ENCODE measurements around the gene COL5A3.
"Not testable (repeated sequence)": the region's sequence is repeated elsewhere in the genome, so short reads cannot be mapped to it uniquely, and the experiment has no call there.

Gene COL5A3

DNA sequence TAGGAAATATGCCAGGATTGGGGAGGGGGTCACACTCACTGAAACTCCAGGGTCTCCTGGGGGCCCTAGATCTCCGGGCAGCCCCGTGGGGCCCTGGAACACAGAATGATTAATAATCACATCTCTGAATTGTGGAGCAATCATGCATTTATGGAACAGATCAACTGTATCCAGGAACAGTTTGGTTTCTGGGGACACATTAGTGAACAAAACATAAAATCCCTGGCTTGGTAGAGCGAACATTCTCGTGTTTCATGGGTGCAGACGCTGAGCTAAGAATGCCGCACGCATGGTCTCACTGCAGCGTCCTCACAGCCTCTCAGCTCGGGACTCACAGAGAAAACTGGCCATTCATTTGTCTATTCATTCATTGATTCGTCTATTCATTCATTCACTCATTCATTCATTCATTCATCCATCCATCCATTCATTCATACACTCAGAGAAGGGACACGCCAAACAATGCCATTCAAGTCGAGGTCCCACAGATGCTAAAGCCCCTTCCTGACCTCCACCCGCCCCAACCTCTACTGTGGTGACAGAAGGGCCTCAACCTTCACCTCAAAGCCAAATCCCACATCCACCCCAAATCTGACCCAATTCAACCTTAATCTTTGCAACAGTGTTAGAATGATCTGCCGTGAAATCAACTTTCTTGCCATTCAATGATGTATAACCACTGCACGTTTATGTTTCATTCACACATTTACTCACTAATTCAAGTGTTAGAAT is 39.0 kb downstream of the COL5A3 start:
- DNase-seq (ENCODE audit: low spot score), result no peak

DNA sequence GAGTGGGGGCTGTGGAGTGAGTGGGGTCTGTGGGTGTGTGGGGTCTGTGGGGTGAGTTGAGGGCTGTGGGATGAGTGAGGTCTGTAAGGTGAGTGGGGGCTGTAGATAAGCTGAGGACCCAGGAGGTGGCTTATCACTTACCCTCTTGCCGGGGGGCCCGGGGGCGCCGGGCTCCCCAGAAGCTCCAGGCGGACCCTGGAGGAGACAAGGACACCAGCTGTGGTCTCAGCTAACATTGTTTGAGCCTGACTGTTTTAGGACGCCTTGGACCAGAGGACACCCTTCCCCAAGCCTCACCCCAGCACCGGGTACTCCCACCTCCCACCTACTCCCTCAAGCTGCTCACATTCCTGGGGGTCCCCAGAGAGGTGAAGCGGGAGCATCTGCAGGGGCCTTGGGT is 39.8 kb downstream of the COL5A3 start:
- no peak for DNase-seq (ENCODE audit: low spot score)

DNA sequence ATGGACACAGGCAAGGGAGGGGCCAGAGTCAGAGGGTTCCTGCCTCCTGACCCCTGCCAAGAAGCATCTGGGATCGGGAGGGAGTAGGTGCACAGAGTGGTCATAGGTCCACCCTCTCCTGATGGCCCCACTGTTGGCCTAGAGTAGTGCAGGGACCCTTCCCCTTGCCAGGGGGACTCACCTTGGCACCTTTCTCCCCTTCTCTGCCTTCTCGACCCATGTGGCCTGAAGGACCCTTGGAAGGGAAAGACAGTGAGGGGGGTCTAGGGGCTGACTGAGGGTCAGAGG is 40.7 kb downstream of the COL5A3 start:
- no peak for DNase-seq (ENCODE audit: low spot score)

DNA sequence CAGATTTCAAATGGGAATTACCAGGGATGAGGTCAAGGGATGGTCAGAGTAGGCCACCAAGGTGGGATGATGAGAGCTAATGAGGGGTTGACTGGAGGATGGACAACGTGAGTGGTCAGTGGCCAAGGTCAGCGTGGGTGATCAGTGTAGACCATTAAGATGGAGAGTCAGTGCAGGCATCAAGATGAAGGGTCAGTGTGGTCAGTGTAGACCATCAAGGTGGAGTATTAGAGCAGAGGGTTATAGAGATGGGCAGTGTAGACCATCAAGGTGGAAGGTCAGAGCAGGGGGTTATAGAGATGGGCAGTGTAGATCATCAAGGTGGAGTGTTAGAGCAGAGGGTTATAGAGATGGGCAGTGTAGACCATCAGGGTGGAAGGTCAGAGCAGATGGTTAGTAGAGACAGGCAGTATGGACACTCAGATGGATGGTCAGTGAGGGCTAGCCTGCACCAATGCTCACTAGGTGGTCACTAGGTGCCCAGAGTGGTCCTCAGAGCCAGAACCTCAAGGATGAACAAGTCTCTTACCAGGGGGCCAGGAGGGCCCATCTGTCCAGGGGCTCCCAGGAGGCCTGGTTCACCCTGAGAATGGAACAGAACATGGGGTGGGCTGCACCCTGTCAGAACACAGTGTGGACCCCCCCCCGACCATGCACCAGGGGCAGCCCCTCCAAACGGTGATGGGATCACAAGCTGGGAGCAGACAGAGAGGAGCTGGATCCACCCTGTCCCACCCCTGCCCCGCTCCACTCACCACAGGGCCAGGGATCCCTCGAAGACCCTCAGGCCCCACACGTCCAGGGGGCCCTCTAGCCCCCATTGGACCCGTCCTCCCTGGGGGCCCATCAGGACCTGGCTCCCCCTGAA is 41.2 kb downstream of the COL5A3 start:
- DNase-seq (ENCODE audit: low spot score), result no peak

DNA sequence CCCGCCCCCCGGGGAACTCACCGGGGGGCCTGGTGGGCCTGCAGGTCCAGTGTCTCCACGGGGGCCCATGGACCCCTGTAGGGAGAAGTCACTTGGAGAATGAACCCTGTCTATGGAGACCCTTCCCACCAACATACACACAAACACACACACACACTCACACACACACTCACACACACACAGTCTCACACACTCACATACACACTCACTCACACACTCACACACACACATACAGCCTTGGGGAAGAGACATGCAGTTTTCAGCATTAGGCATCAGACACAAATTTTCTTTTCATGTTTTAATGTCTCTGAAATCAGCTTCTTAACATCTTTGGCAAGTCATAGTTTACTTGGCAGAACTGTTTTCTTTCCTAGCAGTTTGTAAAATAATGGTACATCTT is 43.0 kb downstream of the COL5A3 start:
- no peak for DNase-seq (ENCODE audit: low spot score)

DNA sequence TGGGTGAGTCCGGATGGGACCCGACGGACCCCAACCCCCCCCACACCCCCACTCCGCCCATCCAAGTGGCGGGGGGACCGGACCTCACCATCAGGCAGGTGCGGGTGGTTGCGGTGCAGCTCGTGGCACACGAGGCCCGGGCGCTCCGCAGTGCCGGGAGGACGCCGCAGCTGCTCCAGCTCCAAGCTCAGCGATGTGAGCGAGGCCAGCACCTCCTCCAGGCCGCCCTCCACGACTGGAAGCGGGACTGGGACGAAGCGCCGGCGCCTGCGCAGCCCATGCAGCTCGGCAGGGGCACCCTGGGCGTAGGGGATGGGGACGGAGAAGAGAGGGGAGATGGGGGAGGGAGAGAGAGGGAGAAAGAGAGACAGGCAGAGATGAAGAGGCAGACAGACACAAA is 43.9 kb downstream of the COL5A3 start:
- no peak for DNase-seq (ENCODE audit: low spot score)

DNA sequence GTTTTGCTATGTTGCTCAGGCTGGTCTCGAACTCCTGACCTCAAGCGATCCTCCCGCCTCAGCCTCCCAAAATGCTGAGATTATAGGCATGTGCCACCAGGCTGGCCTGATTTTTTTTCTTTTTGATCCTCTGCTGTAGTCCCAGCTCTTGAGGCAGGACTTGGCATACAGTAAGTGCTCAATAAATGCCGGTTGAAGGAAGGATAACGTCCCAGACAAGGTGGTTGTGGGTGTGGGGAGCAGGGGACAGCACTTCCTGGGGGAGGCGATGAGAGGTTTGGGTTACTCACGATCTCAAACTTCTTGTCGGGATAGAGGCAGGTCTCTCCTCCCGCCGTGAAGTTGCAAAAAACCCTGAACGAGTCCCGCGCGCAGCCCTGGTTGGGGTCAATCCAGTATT is 44.3 kb downstream of the COL5A3 start:
- DNase-seq (ENCODE audit: low spot score), result no peak

DNA sequence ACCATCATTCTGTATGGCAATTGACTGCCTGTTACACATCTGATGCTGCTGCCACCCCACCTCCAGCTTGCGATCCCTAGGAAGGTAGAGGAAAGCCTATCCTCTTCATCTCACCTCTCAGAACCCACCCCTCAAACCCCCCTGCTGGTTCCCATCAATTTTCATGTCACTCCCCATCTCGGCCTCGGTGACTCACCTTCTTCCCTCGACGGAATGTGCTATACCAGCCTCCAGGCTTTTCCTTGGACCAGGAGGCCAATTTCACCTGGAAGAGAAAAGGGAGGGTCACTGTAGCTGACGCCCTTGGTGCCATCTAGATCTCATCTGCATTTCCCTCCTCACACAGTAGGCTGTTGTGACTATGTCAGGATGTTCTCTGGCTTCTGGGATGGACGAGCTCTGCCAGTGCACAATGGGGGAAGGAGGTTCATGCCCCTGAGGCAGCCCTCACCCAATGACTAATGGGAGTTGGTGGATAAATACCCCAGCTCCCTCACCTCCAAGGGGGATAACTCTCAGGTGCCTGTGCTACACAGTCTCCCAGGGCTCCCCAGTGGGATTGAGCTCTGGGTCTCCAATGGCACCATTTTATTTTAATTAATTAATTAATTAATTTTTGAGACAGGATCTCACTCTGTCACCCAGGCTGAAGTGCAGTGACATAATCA is 47.5 kb downstream of the COL5A3 start:
- DNase-seq (ENCODE audit: low spot score), result no peak

DNA sequence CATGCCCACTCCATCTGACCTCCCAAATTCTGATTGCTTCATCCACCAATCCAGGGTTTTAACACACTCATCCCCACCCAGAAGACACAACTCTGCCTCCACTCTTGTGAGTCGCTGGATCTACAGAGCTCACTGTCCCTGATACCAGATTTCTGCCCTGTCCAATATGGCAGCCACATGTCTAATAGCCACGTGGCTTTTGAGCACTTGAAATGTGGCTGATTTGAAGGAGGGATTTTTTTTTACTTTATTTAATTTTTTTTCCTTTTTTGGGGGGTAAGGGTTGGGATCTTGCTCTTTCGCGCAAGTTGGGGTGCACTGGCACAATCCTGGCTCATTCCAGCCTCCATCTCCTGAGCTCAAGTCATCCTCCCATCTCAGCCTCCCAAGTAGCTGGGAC is 49.2 kb downstream of the COL5A3 start:
- DNase-seq (ENCODE audit: low spot score), result no peak

DNA sequence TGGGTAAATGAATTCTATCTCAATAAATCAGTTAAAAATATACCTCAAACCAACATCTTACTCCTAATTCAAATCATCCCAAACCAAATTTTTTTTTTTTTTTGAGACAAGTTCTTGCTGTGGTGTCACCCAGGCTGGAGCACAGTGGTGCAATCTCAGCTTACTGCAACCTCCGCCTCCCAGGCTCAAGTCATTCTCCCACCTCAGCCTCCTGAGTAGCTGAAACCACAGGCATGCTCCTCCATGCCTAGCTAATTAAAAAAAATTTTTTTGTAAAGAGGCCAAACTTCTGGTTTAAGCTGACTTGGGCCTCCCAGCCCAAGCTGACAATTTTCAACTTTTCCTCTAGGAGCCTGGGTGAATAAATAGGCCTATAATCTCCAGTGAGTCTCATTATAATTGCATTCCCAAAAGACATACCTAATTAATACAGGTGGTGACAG is 51.9 kb downstream of the COL5A3 start:
- DNase-seq (ENCODE audit: low spot score), result no peak

DNA sequence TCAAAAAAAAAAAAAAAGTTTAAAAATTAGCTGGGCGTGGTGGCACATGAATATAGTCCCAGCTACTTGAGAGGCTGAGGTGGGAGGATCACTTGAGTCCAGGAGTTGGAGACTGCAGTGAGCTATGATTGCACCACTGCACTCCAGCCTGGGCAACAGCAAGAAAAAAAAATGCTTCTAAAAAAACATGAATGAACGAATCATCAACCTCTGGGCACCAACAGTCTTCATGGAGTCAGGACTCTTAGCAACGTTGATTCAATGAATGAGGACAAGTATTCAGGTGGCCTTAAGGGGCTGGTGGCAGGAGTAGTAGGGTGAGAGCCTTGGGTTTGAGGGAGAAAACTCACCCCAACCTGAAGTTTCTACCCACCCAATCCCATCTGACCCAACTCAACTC is 53.3 kb downstream of the COL5A3 start:
- DNase-seq (ENCODE audit: low spot score), result no peak

DNA sequence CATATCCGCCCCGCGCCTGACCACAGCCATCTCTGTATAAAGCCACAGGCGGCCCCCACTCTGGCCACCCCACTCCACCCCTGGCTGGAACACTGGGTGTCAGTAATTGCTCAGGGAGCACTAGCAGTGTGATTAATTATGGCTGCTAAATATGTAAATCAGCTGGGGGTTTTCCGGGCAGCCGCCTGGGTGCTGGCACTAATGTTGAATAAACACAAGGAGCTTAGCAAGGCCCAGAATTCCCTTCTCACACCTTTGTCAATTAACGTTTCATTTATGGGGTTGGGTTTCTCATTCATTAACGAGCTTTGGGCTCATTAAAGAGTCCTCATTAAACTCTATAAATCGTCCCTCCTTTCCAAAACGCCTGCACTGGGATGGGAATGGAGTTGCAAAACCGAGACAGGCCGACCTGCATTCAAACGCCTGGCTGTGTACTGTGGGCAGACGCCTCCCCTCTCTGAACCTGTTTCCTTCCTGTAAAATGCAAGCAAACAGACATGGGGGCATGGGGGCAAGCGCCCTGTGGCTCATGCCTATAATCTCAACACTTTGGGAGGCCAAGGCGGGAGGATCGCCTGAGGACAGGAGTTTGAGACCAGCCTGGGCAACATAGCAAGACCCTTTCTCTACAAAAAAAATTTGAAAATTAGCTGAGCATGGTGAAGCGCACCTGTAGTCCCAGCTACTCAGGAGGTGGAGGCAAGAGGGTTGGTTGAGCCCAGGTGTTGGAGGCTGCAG is 56.3 kb downstream of the COL5A3 start:
- peak; percentile 52 for DNase-seq (ENCODE audit: low spot score)

DNA sequence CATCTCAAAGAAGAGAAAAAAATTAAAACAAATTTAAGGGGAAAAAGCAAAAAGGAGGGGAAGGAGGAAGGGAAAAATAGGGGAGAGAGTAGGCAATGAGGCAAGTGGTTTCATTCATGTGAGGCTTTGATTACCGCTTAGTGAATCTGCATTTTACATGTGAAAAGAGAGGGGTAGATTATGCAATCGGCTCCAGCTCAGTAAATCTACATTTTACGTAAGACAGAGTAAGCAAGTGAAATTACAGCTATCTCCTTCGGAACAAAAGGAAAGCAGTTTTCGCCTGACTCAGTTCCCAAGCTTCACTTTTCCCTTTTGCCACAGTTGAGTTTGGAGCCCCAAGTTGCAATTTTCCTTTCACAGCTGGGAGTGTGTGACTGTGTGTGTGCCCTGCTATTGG is 58.0 kb downstream of the COL5A3 start:
- DNase-seq (ENCODE audit: low spot score), result no peak

DNA sequence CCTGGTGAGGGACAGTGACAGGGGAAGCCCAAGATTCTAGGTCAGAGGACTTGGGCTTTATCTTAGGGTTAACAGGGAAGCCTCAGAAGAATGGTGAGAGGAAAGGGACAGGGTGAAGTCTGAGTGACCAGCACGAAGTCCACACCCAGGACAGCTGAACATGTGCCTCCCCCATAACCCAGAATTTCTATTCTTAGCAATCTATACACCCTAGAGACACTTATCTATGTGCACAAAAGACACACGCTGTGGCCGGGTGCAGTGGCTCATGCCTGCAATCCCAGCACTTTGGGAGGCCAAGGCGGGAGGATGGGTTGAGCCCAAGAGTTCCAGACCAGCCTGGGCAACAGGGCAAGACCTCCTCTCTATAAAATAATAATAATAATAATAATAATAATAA is 62.9 kb downstream of the COL5A3 start:
- no peak for DNase-seq (ENCODE audit: low spot score)

DNA sequence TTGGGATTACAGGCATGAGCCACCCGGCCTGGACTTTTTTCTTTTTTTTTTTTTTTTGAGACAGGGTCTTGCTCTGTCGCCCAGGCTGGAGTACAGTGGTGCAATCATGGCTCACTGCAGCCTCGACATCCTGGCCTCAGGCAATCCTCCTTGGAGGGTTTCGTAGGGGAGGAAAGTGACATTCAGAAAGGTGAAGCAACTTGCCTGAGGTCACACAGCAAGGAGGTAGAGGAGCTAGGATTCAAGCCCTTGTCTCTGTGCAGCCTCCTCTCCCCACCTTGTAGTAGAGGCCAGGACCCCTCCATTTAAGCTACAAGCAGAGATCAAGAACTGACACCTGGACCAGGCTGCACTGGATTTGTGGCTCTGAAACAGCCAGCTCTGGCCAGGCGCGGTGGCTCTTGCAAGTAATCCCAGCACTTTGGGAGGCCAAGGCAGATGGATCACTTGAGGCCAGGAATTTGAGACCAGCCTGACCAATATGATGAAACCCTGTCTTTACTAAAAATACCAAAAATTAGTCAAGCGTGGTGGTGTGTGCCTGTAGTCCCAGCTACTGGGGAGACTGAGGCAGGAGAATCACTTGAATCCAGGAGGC is 63.7 kb downstream of the COL5A3 start:
- not testable (repeated sequence) for DNase-seq (ENCODE audit: low spot score)

DNA sequence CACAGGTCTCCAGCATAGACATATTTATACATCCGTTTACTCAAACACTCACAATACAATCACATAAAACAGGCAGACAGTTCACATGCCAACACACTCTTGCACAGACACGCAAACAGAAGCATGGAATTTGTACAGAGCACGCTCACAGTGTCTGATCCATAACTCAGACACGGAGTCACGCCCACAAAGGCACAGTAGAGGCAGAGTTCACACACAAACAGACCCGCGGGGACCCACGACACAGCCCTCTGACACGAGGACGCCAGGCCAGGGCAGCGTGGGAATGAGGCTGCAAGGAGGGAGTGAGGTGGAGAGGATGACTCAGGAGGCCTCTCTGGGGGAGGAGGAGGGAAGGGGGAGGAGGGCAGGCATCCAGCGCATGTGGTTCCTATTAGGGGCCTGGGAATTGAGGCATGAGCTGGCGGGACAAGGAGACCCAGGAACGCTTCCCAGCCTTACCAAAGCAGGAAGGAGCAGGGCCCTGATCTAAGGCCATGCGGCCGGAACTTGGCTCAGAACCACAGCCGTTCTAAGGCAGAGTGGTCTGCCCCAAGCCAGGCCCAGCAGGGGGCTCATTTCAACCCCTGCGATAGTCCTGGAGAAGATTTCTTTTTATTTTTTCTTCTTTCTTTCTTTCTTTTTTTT is 64.9 kb downstream of the COL5A3 start:
- DNase-seq (ENCODE audit: low spot score), result peak; percentile 60

DNA sequence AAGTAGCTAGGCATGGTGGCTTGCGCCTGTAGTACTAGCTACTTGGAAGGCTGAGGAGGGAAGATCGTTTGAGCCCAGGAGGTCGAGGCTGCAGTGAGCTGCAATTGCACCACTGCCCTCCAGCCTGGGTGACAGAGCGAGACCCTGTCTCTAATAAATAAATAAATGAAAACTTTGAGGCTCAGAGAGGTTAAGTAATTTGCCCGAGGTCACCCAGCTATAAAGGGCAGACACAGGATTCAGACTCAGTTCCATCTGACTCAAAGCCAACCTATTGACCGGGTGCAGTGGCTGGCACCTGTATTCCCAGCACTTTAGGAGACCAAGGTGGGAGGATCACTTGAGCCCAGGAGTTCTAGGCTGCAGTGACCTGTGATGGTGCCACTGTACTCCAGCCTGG is 66.6 kb downstream of the COL5A3 start:
- DNase-seq (ENCODE audit: low spot score), result no peak

DNA sequence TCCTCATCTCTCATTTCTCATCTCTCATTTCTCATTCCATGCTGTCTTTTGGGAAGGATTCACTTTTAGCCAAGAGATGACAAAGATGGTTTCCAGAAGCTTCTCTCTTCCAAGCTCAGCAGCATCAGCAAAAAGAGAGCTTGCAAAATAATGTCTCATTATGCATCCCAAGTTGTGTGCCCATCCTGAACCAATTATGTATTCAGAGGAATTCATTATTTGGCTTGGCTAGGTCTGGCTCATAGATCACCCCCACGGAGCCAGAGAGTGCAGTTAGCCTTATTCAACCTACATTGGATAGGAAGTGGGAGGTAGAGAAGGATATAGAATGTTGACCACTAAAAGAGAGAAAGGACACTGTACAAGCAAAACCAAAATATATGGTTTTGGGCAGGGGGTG is 68.6 kb downstream of the COL5A3 start:
- DNase-seq (ENCODE audit: low spot score), result no peak

DNA sequence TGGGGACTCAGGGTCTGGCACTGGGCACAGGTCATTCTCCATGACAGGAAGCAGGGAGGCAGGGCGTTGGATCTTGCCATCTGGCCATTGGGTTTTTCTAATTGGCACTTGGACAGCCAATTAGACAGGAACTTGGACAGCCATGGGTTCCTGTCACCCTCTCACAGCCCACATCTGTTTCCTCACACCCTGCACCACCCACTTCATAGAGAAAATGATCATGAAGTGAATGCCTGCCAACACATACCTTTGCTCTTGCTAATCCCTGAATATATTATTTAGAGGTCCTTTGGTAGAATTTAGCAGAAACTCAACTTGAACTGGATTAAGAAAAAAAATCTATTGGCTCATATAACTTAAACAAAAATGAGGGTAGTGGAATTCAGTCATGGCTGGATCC is 69.1 kb downstream of the COL5A3 start:
- no peak for DNase-seq (ENCODE audit: low spot score)

DNA sequence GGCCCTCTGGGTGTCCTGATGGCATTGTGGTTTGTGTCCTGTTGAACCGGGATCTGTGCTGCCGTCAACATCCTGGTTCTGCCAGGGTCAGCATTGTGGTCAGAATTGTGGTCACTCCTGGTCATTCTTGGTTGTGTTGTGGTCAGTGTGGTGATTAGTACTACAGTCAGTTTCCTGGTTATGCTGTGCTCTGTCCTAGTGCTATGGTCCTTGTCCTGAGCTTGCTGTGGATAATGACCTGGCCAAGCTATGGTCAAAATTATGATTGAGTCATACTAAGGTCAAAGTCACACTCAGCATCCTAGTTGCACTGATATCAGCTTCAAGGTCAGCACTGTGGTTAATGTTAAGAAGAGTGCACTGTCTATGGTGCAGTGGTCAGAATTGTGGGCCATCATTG is 69.5 kb downstream of the COL5A3 start:
- DNase-seq (ENCODE audit: low spot score), result no peak

DNA sequence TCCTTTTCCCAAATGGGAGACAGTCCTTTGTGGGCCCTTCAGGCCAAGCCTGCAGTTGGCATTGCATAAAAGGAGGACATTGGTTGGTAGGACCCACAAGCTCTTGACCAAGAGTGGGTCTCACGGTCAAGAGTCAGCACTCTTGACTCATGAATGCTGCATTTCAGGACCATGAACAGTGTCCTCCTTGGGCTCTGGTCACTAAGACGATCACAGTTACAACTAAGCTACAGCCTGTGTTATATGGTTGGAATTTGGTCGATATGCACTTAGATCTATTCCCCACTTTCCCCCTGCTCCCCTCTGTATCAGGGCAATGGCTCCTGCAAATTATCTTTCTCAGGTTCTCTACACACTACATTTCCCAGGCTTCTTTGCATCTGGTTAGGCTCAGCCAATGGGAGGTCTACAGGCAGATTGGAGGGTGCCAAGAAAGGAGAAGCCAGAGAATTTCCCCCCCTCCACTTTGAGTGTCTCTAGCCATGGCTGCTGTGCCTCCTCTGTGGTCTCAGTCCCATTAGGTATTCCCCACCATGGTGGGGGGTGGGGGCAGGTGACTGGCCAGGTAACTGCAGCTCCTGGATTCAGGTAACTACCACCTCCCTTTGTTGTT is 70.9 kb downstream of the COL5A3 start:
- no peak for DNase-seq (ENCODE audit: low spot score)

Data from pons (tissue), 1 donor.